HL-60 (cell line): ENCODE measurements around the gene TSC2.

Experiments used
- DNase-seq, 2 experiments: peaks; one replicate each; pipeline ENCODE4 v3.0.0-alpha.2; 2010 to 2020; ENCODE audit warnings: low read depth in 1 of 2, low spot score in 1 of 2
- H3K27ac ChIP-seq: fragments of 250-450 bp; sonication (Bioruptor Pico); replicated peaks from 2 replicates; pipeline ENCODE4 v1.5.1; 2020; ENCODE audit warnings: mild to moderate bottlenecking, moderate library complexity
- H3K27me3 ChIP-seq: fragments of 250-450 bp; sonication (Bioruptor Pico); 2 replicates; pipeline ENCODE4 v1.5.1; 2021; ENCODE audit warnings: mild to moderate bottlenecking, moderate library complexity; ENCODE audit not compliant: insufficient read depth, poor library complexity, severe bottlenecking
- H3K4me3 ChIP-seq: replicated peaks from 2 replicates; pipeline ENCODE4 v1.5.1; 2011; ENCODE audit warnings: mild to moderate bottlenecking, control low read depth, low read length; ENCODE audit not compliant: insufficient read depth
- CTCF ChIP-seq: IDR thresholded peaks from one replicate; pipeline ENCODE4 v1.5.1; 2011; ENCODE audit warnings: low read length, control low read depth, inconsistent platforms; ENCODE audit not compliant: insufficient read depth
- GABPA ChIP-seq: IDR thresholded peaks from 2 replicates; pipeline ENCODE4 v1.6.1; 2012; ENCODE audit warnings: low read depth
- POLR2AphosphoS5 ChIP-seq: IDR thresholded peaks from 2 replicates; pipeline ENCODE4 v1.6.1; 2012; ENCODE audit warnings: low read depth
- REST ChIP-seq: IDR thresholded peaks from 2 replicates; pipeline ENCODE4 v1.6.1; 2012; ENCODE audit warnings: low read depth; ENCODE audit not compliant: insufficient replicate concordance
- SPI1 ChIP-seq: IDR thresholded peaks from 2 replicates; pipeline ENCODE4 v1.6.1; 2012; ENCODE audit warnings: low read depth, mild to moderate bottlenecking, borderline replicate concordance

Gene TSC2

GRCh38 chr16:2040787-2041522 is 6.8 kb upstream of the TSC2 start:
- no peak for DNase-seq
- Histone ChIP-seq H3K27ac (no peak overlapping the region), H3K27me3 (no peaks in the 10 kb centered on the region), H3K4me3 (no peak overlapping the region)
- no peak for TF ChIP-seq SPI1
- no peak for TF ChIP-seq REST
- TF ChIP-seq GABPA = no peak
- TF ChIP-seq POLR2AphosphoS5 = no peak

DNA sequence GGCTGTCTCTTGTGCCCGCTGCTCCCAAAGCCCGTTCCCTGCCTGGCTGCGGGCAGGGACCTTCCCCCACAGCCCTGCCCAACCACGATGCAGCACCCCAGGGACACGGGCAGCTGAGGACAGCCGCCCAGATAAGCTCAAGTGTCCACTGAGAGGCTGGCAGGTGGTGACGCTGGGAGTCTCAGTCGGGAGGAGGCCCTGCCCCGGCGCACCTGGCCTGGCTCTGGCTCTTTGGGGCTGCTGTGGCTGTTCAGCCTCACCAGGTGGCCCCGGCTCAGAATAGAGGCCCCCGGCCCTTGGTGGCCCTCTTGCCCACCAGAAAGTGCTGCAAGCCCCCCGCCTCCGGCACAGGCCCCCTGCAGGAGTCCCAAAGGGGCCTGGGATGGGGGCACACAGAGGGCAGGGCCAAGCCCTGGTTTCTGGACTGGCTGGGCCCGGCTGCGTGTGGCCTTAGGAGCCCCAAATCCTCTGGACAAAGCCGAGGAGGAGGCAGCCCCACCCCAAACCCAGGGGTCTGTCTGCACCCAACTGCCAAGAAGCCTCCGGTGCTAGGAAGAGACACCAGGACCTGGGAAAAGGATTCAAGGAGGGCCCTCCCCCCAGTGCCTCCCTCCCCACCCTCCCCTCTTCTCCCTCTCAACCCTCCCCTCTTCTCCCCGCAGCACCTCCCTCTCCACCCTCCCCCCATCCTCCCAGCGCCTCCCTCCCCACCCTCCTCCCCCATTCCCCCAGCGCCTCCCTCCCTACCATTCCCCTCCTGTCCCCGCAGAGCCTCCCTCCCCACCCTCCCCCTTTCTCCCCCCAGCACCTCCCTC is 5.4 kb upstream of the TSC2 start:
- no peak for TF ChIP-seq SPI1
- TF ChIP-seq REST = no peak
- no peak overlapping the region for H3K27ac ChIP-seq
- H3K27me3 ChIP-seq = no peaks in the 10 kb centered on the region
- no peak overlapping the region for H3K4me3 ChIP-seq
- no peak for DNase-seq

DNA sequence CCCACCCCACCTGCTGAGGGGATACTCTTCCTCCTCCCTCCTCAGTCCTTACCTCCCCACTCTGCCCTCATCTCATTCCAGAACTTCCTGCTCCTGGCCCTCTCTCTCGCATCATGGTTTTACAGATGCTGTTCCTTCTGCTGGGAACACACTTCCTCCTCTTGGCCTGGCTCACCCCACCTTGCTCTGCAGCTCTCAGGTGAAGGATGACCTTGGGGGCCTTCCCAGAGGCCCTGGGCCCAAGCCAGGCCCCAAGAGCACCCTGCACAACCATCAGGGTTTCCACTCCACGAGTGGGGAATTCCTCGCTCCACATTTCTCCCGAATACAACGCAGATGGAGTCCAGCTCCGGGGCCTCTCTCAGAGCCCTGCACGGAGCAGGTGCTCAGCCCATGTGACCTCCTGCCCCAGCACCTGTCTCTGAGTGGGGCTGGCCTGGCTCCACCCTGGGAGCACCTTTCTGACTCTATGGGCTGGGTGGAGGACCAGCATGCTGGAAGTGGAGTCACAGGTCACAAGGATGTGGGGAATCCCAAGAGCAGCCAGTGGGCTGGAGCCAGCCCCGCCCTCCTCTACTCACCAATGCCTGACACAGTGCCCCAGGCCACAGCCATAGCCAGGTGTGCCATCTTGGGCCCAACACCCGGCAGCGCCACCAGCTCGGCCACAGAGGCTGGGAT is 4.7 kb upstream of the TSC2 start:
- H3K4me3 ChIP-seq = no peak overlapping the region
- H3K27ac ChIP-seq = no peak overlapping the region
- DNase-seq = no peak
- TF ChIP-seq POLR2AphosphoS5 = no peak
- TF ChIP-seq GABPA = no peak
- no peak for TF ChIP-seq CTCF
- no peak for TF ChIP-seq SPI1
- TF ChIP-seq REST = no peak
- no peaks in the 10 kb centered on the region for H3K27me3 ChIP-seq
